Panc1 (cell line): ENCODE measurements around the gene TSPAN33. TPM values are rescaled to one million over a fixed set of nuclear protein-coding genes. Genes with fewer than 3 reads are reported as not detected.

Source experiments
- ATAC-seq: fragments of 200-7000 bp; cut with Tn5 transposase; 2 replicates; pipeline ENCODE4 v1.9.1; 2020; ENCODE audit warnings: mild to moderate bottlenecking, moderate library complexity
- BruUV-seq: library from RNA; stranded (reverse); fragments of 400-500 nt; replicated peaks from 2 replicates; lab custom pipeline; 2021; lab: Mats Ljungman, UMichigan
- CTCF ChIA-PET: fragments of 300-600 bp; sonication (Branson Sonifier 250); formaldehyde crosslinking; loops from one replicate; lab custom pipeline; 2022; ENCODE audit warnings: antibody characterized with exemption; lab: Charles Lee
- POLR2A ChIA-PET: fragments of 300-600 bp; sonication (Branson Sonifier 250); formaldehyde crosslinking; loops from one replicate; lab custom pipeline; 2022; ENCODE audit warnings: antibody characterized with exemption; lab: Charles Lee
- DNase-seq: peaks from one replicate; pipeline ENCODE4 v3.0.0-alpha.2; 2010; ENCODE audit warnings: low read depth, low spot score
- H3K27ac ChIP-seq: 2 replicates; pipeline ENCODE4 v1.5.1; 2011; ENCODE audit warnings: mild to moderate bottlenecking, low read length, inconsistent platforms
- H3K27me3 ChIP-seq: fragments of 200-500 bp; sonication (Bioruptor generic); 2 replicates; pipeline ENCODE4 v1.6.0; 2014; ENCODE audit warnings: low read length, inconsistent platforms; ENCODE audit not compliant: control insufficient read depth, insufficient read depth
- H3K36me3 ChIP-seq: fragments of 200-500 bp; sonication (Bioruptor generic); 2 replicates; pipeline ENCODE4 v1.5.1; 2014; ENCODE audit warnings: inconsistent platforms, mild to moderate bottlenecking, low read length, moderate library complexity; ENCODE audit not compliant: control insufficient read depth, insufficient read depth
- H3K4me1 ChIP-seq: 2 replicates; pipeline ENCODE4 v1.5.1; 2011; ENCODE audit warnings: inconsistent platforms, mild to moderate bottlenecking, low read length, moderate library complexity; ENCODE audit not compliant: control insufficient read depth, insufficient read depth
- H3K4me3 ChIP-seq, 2 experiments: 2 replicates each; pipeline ENCODE4 v1.5.1; 2011 to 2012; ENCODE audit warnings: low read depth in 2 of 2, low read length in 2 of 2, mild to moderate bottlenecking in 2 of 2, inconsistent platforms in 1 of 2, moderate library complexity in 1 of 2
- H3K9me3 ChIP-seq: fragments of 200-500 bp; sonication (Bioruptor generic); 2 replicates; pipeline ENCODE4 v1.5.1; 2014; ENCODE audit warnings: low read depth, mild to moderate bottlenecking, inconsistent platforms, low read length, moderate library complexity; ENCODE audit not compliant: control insufficient read depth, insufficient read depth
- POLR2AphosphoS5 ChIP-seq: IDR thresholded peaks from 2 replicates; pipeline ENCODE4 v1.6.1; 2012; ENCODE audit warnings: mild to moderate bottlenecking, low read depth, low read length, moderate library complexity
- SIN3A ChIP-seq: IDR thresholded peaks from 2 replicates; pipeline ENCODE4 v1.6.1; 2012; ENCODE audit warnings: low read depth, mild to moderate bottlenecking, low read length, moderate library complexity, borderline replicate concordance; ENCODE audit not compliant: insufficient read depth
- TCF7L2 ChIP-seq: IDR thresholded peaks from 2 replicates; pipeline ENCODE4 v1.6.1; 2011; ENCODE audit warnings: mild to moderate bottlenecking, low read depth, low read length, inconsistent platforms
- in situ Hi-C: cut with HindIII; loops from 2 replicates; pipeline ENCODE4 v1.10.0; 2016; ENCODE audit warnings: low sequenced_read_pairs, low pct_unique_long_range_greater_than_20kb
- intact Hi-C: fragments of 100-400 bp; cut with micrococcal nuclease; formaldehyde crosslinking; loops from one replicate; pipeline ENCODE4 v1.10.0; 2022; ENCODE audit not compliant: unreplicated experiment
- total RNA-seq: library from RNA; stranded (reverse); gene quantifications from one replicate; pipeline ENCODE4 v1.2.1, GENCODE V29; 2021; ENCODE audit not compliant: unreplicated experiment
- TF ChIP-seq, protein P1 (sequence below), 2 experiments: IDR thresholded peaks; 2 replicates each; pipeline ENCODE4 v1.6.1; 2011 to 2012; ENCODE audit warnings: low read depth in 2 of 2, control low read depth in 1 of 2, low read length in 1 of 2, mild to moderate bottlenecking in 1 of 2, moderate library complexity in 1 of 2; ENCODE audit not compliant: insufficient read depth in 1 of 2
- TF ChIP-seq, protein P2 (sequence below): fragments of 450-650 bp; IDR thresholded peaks from 2 replicates; pipeline ENCODE4 v1.5.1; 2017; ENCODE audit warnings: mild to moderate bottlenecking

TSPAN33 gene
- total RNA-seq, 1 experiment from 2014 or later: 5.4 TPM

DNA sequence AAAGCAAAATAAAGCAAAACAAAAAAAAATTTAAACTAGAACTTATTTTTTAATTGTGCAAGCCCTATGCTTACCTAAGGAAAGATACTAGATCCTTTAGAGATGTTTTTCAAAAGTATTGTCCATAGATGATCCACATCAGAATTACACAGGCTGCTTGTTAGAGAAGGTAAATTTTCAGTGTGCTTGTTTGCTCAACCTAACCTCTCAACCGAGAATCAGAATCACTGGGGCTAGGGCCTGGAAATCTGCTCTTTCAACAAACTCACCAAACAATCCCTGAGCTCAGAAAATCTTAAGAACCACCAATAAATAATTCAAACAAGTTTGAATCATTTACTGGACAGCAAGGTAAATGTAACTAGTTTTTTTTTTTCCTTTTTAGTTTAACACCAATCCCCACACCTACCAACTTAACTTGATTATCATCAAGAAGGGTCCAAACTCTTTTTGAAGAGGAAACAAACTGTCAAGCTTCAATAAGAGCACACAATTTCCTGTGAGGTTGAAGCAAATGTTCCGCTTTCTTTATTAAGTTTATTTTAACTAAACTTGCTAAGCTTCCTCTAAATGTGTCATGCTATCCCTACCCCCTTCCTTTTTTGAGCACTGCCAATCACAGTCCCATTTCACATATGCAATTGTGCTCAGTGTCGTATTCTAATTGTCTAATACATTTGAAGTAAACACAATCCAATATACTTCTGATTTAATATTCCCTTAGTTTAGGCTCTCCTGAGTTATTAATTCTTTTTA is 7.4 kb upstream of the TSPAN33 start:
- ChIA-PET CTCF (no interaction called here), POLR2A (no interaction called here)
- H3K36me3 ChIP-seq: no peaks in the 10 kb centered on the region
- ATAC-seq (no peak), DNase-seq (no peak)
- intact Hi-C loops: no loop called here
- BruUV-seq: no TSS peak
- H3K27me3 ChIP-seq: peaks cover 4% of the 10 kb centered on the region; the same call in 1 of the 2 replicates
- no peaks in the 10 kb centered on the region for H3K4me1 ChIP-seq
- H3K9me3 ChIP-seq: no peaks in the 10 kb centered on the region
- H3K4me3 ChIP-seq: no peak overlapping the region
- TF ChIP-seq, protein P1, sequence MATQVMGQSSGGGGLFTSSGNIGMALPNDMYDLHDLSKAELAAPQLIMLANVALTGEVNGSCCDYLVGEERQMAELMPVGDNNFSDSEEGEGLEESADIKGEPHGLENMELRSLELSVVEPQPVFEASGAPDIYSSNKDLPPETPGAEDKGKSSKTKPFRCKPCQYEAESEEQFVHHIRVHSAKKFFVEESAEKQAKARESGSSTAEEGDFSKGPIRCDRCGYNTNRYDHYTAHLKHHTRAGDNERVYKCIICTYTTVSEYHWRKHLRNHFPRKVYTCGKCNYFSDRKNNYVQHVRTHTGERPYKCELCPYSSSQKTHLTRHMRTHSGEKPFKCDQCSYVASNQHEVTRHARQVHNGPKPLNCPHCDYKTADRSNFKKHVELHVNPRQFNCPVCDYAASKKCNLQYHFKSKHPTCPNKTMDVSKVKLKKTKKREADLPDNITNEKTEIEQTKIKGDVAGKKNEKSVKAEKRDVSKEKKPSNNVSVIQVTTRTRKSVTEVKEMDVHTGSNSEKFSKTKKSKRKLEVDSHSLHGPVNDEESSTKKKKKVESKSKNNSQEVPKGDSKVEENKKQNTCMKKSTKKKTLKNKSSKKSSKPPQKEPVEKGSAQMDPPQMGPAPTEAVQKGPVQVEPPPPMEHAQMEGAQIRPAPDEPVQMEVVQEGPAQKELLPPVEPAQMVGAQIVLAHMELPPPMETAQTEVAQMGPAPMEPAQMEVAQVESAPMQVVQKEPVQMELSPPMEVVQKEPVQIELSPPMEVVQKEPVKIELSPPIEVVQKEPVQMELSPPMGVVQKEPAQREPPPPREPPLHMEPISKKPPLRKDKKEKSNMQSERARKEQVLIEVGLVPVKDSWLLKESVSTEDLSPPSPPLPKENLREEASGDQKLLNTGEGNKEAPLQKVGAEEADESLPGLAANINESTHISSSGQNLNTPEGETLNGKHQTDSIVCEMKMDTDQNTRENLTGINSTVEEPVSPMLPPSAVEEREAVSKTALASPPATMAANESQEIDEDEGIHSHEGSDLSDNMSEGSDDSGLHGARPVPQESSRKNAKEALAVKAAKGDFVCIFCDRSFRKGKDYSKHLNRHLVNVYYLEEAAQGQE (IDR thresholded peaks at IDR 0.05; ENCODE audit: insufficient read depth in 1 of 2, low read depth in 2 of 2, low read length in 1 of 2): no peak
- TF ChIP-seq SIN3A (no peak), POLR2AphosphoS5 (no peak)
- in situ Hi-C loops: no loop called here
- no peak overlapping the region for H3K27ac ChIP-seq

DNA sequence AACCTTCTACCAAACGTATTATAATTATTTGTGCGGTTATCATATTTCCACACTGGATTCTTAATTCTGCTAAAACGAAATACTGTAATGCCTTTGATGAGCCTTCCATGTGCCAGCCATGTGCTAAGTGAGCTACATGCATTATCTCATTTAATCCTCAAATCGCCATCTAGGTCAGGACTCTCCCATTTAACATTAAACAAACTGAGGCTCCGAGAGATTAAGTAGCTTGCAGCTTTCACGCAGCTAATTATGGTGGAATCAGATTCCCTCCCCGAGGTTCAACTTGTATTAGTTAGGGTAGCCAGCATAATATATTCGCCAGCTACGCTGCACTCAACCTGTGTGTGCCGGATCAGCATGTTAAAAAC is 798 bp upstream of the TSPAN33 start:
- ATAC-seq (no peak), DNase-seq (no peak)
- peaks cover 12% of the 10 kb centered on the region for H3K27me3 ChIP-seq
- no peak overlapping the region for H3K27ac ChIP-seq
- BruUV-seq: no TSS peak
- H3K4me3 ChIP-seq: peak overlapping the region; percentile 55 to 63; a peak in 3 of 4 replicates
- peaks cover 3% of the 10 kb centered on the region; the same call in 1 of the 2 replicates for H3K4me1 ChIP-seq
- H3K36me3 ChIP-seq: no peaks in the 10 kb centered on the region
- no peaks in the 10 kb centered on the region for H3K9me3 ChIP-seq
- CTCF ChIA-PET: no interaction called here
- POLR2A ChIA-PET: no interaction called here
- intact Hi-C loops (no loop called here), in situ Hi-C loops (no loop called here)
- TF ChIP-seq, protein P1 (IDR thresholded peaks at IDR 0.05; ENCODE audit: insufficient read depth in 1 of 2, low read depth in 2 of 2, low read length in 1 of 2): no peak
- TF ChIP-seq SIN3A (no peak), TCF7L2 (no peak), POLR2AphosphoS5 (no peak)
- TF ChIP-seq, protein P2, sequence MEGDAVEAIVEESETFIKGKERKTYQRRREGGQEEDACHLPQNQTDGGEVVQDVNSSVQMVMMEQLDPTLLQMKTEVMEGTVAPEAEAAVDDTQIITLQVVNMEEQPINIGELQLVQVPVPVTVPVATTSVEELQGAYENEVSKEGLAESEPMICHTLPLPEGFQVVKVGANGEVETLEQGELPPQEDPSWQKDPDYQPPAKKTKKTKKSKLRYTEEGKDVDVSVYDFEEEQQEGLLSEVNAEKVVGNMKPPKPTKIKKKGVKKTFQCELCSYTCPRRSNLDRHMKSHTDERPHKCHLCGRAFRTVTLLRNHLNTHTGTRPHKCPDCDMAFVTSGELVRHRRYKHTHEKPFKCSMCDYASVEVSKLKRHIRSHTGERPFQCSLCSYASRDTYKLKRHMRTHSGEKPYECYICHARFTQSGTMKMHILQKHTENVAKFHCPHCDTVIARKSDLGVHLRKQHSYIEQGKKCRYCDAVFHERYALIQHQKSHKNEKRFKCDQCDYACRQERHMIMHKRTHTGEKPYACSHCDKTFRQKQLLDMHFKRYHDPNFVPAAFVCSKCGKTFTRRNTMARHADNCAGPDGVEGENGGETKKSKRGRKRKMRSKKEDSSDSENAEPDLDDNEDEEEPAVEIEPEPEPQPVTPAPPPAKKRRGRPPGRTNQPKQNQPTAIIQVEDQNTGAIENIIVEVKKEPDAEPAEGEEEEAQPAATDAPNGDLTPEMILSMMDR: no peak
